ENCODE results near the gene FKBP1A.
"Not testable (repeated sequence)": the region's sequence is repeated elsewhere in the genome, so short reads cannot be mapped to it uniquely, and the experiment has no call there.

The FKBP1A gene

GRCh38 chr20:1369970-1370369 is 22.9 kb downstream of the FKBP1A start:
- FAIRE-seq (no peak), DNase-seq (ENCODE audit: insufficient read length, low spot score) (no peak)

GRCh38 chr20:1368448-1369199 is 24.2 kb downstream of the FKBP1A start:
- DNase-seq (ENCODE audit: insufficient read length, low spot score) (peak; percentile 37), FAIRE-seq (peak; percentile 81)

GRCh38 chr20:1367479-1367878 is 25.4 kb downstream of the FKBP1A start:
- no peak for DNase-seq (ENCODE audit: insufficient read length, low spot score)
- FAIRE-seq = no peak

GRCh38 chr20:1364106-1364505 is 28.7 kb downstream of the FKBP1A start:
- DNase-seq (ENCODE audit: insufficient read length, low spot score) (no peak), FAIRE-seq (no peak)

GRCh38 chr20:1363522-1363921 is 29.3 kb downstream of the FKBP1A start:
- DNase-seq (ENCODE audit: insufficient read length, low spot score) = no peak
- no peak for FAIRE-seq

GRCh38 chr20:1362484-1362883 is 30.4 kb downstream of the FKBP1A start:
- FAIRE-seq = no peak
- no peak for DNase-seq (ENCODE audit: insufficient read length, low spot score)

- DNase-seq (ENCODE audit: insufficient read length, low spot score) (no peak), FAIRE-seq (peak; percentile 13)
These were observed 32.6 kb downstream of the FKBP1A start for GRCh38 chr20:1360094-1360846.

GRCh38 chr20:1357921-1358671 is 34.8 kb downstream of the FKBP1A start:
- DNase-seq (ENCODE audit: insufficient read length, low spot score) (no peak), FAIRE-seq (no peak)

GRCh38 chr20:1353956-1354355 is 38.9 kb downstream of the FKBP1A start:
- FAIRE-seq = no peak
- DNase-seq (ENCODE audit: insufficient read length, low spot score) = no peak

- FAIRE-seq = no peak
- DNase-seq (ENCODE audit: insufficient read length, low spot score) = no peak
These were observed 46.4 kb downstream of the FKBP1A start for GRCh38 chr20:1346315-1346969.

GRCh38 chr20:1345756-1346093 is 47.1 kb downstream of the FKBP1A start:
- no peak for DNase-seq (ENCODE audit: insufficient read length, low spot score)
- no peak for FAIRE-seq

- no peak for FAIRE-seq
These were observed 47.7 kb downstream of the FKBP1A start for GRCh38 chr20:1345030-1345755.

GRCh38 chr20:1343446-1344124 is 49.3 kb downstream of the FKBP1A start:
- not testable (repeated sequence) for FAIRE-seq; DNase-seq (ENCODE audit: insufficient read length, low spot score)

More at GRCh38 chr20:1345030-1345755, 47.7 kb downstream of the FKBP1A start:
- DNase-seq (ENCODE audit: insufficient read length, low spot score) = no peak

GRCh38 chr20:1341561-1342265 is 51.1 kb downstream of the FKBP1A start:
- peak; percentile 23 for DNase-seq (ENCODE audit: insufficient read length, low spot score)
- FAIRE-seq = peak; percentile 80

- DNase-seq (ENCODE audit: insufficient read length, low spot score) = no peak
- FAIRE-seq = no peak
These were observed 54.1 kb downstream of the FKBP1A start for GRCh38 chr20:1338801-1339200.

- DNase-seq (ENCODE audit: insufficient read length, low spot score) (no peak), FAIRE-seq (no peak)
These were observed 54.8 kb downstream of the FKBP1A start for GRCh38 chr20:1338096-1338495.

- FAIRE-seq = no peak
- no peak for DNase-seq (ENCODE audit: insufficient read length, low spot score)
These were observed 55.4 kb downstream of the FKBP1A start for GRCh38 chr20:1337441-1337840.

GRCh38 chr20:1336699-1337367 is 56.0 kb downstream of the FKBP1A start:
- FAIRE-seq (no peak), DNase-seq (ENCODE audit: insufficient read length, low spot score) (no peak)

All from HTR-8/SVneo (cell line).